ENCODE results near the gene HSBP1. TPM values are rescaled to one million over a fixed set of nuclear protein-coding genes. Genes with fewer than 3 reads are reported as not detected.

The HSBP1 gene
- total RNA-seq, 2 experiments from 2014 or later = 17.4 to 21.9 TPM

- Histone ChIP-seq H3K27me3 (ENCODE audit: control insufficient read depth in 1 of 2, insufficient read depth in 2 of 2, low read length in 2 of 2) (no peaks in the 10 kb centered on the region), H3K9me3 (ENCODE audit: control insufficient read depth in 1 of 2, insufficient read depth in 1 of 2, low read length in 2 of 2) (peaks cover 0 to 4% of the 10 kb centered on the region in 2 experiments), H3K4me1 (ENCODE audit: insufficient read depth, low read length) (peaks cover 23% of the 10 kb centered on the region), H3K36me3 (ENCODE audit: insufficient read depth, low read length) (no peaks in the 10 kb centered on the region), H3K27ac (ENCODE audit: low read depth in 1 of 2, low read length in 2 of 2) (no peak overlapping the region), H3K4me3 (ENCODE audit: low read length) (no peak overlapping the region)
- no peak overlapping the region for H3K27ac Mint-ChIP-seq
- ChIA-PET POLR2A (no interaction called here), CTCF (no interaction called here)
- DNase-seq (no peak), ATAC-seq (ENCODE audit: poor library complexity) (no peak)
- peaks cover 18% of the 10 kb centered on the region for H3K36me3 Mint-ChIP-seq (ENCODE audit: low read depth)
- H3K27me3 Mint-ChIP-seq = peaks cover 8% of the 10 kb centered on the region
- no peaks in the 10 kb centered on the region for H3K9me3 Mint-ChIP-seq
- H3K4me3 Mint-ChIP-seq = no peak overlapping the region
- H3K4me1 Mint-ChIP-seq (ENCODE audit: low read depth) = peaks cover 23% of the 10 kb centered on the region
- TF ChIP-seq, protein P1, sequence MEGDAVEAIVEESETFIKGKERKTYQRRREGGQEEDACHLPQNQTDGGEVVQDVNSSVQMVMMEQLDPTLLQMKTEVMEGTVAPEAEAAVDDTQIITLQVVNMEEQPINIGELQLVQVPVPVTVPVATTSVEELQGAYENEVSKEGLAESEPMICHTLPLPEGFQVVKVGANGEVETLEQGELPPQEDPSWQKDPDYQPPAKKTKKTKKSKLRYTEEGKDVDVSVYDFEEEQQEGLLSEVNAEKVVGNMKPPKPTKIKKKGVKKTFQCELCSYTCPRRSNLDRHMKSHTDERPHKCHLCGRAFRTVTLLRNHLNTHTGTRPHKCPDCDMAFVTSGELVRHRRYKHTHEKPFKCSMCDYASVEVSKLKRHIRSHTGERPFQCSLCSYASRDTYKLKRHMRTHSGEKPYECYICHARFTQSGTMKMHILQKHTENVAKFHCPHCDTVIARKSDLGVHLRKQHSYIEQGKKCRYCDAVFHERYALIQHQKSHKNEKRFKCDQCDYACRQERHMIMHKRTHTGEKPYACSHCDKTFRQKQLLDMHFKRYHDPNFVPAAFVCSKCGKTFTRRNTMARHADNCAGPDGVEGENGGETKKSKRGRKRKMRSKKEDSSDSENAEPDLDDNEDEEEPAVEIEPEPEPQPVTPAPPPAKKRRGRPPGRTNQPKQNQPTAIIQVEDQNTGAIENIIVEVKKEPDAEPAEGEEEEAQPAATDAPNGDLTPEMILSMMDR (IDR thresholded peaks at IDR 0.05) = no peak
- intact Hi-C loops (cut with DNase I, micrococcal nuclease) = loop anchor here in 1 of 2 experiments (10.0 kb wide), 1 partner anchor 1640 kb away; no protein-coding TSS in a partner anchor
Measured at GRCh38 chr16:83804366-83804765, 3.4 kb upstream of the HSBP1 start.

DNA sequence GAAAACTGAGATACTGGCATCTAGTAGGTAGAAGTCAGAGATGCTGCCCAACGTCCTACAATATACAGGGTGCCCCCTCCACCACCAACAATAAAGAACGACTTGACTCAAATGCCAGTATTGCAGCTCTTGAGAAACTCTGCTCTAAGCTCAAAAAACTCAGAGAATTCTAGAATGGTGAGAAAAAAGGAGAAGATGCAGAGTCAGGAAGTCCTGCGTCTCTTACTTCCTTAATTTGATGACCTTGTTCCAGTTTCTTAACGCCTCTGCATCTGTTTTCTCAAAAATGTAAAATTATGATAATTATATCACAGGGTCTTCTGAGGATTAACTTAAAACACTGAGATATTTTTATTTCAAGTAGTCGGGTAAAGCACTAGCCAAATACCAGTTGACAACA is 1.7 kb upstream of the HSBP1 start:
- Histone ChIP-seq H3K36me3 (ENCODE audit: insufficient read depth, low read length) (peaks cover 11% of the 10 kb centered on the region), H3K4me3 (ENCODE audit: low read length) (no peak overlapping the region), H3K4me1 (ENCODE audit: insufficient read depth, low read length) (peaks cover 32% of the 10 kb centered on the region), H3K27ac (ENCODE audit: low read depth in 1 of 2, low read length in 2 of 2) (no peak overlapping the region), H3K27me3 (ENCODE audit: control insufficient read depth in 1 of 2, insufficient read depth in 2 of 2, low read length in 2 of 2) (no peaks in the 10 kb centered on the region), H3K9me3 (ENCODE audit: control insufficient read depth in 1 of 2, insufficient read depth in 1 of 2, low read length in 2 of 2) (peaks cover 0 to 4% of the 10 kb centered on the region in 2 experiments)
- DNase-seq (peak in 3 of 14 experiments; percentile 8 to 27 (median 25)), ATAC-seq (ENCODE audit: poor library complexity) (no peak)
- Mint-ChIP-seq H3K27me3 (no peaks in the 10 kb centered on the region), H3K36me3 (ENCODE audit: low read depth) (peaks cover 30% of the 10 kb centered on the region), H3K4me3 (peak overlapping the region; percentile 31), H3K27ac (no peak overlapping the region), H3K4me1 (ENCODE audit: low read depth) (peaks cover 37% of the 10 kb centered on the region), H3K9me3 (no peaks in the 10 kb centered on the region)
- TF ChIP-seq, protein P1 (IDR thresholded peaks at IDR 0.05) = no peak
- ChIA-PET CTCF (no interaction called here), POLR2A (no interaction called here)
- intact Hi-C loops (cut with DNase I, micrococcal nuclease) = loop anchor here (2.0 to 10.0 kb wide), 5 partner anchors 91 to 1641 kb away; partner anchors contain the start of genes MLYCD (in 2 of the 2) and TAF1C (in 1 of the 2)

GRCh38 chr16:83806731-83807130 is 1.0 kb upstream of the HSBP1 start:
- peak overlapping the region; percentile 93 for H3K27ac Mint-ChIP-seq
- no peak for ATAC-seq (ENCODE audit: poor library complexity)

More at GRCh38 chr16:83806731-83807130, 1.0 kb upstream of the HSBP1 start:
- no peaks in the 10 kb centered on the region for H3K27me3 ChIP-seq (ENCODE audit: control insufficient read depth in 1 of 2, insufficient read depth in 2 of 2, low read length in 2 of 2)
- CTCF ChIA-PET = no interaction called here
- peaks cover 32% of the 10 kb centered on the region for H3K4me1 ChIP-seq (ENCODE audit: insufficient read depth, low read length)
- TF ChIP-seq, protein P1 (IDR thresholded peaks at IDR 0.05) = no peak
- POLR2A ChIA-PET = interaction anchor here (2.4 kb wide), 1 partner anchor 380 kb away, joined by 6 read pairs; the partner anchor contains the start of gene TAF1C
- peaks cover 43% of the 10 kb centered on the region for H3K4me1 Mint-ChIP-seq (ENCODE audit: low read depth)
- intact Hi-C loops (cut with DNase I, micrococcal nuclease) = loop anchor here (2.0 to 10.0 kb wide), 5 partner anchors 91 to 1642 kb away; partner anchors contain the start of genes MLYCD (in 2 of the 2) and TAF1C (in 1 of the 2)
- H3K36me3 ChIP-seq (ENCODE audit: insufficient read depth, low read length) = peaks cover 17% of the 10 kb centered on the region
- no peaks in the 10 kb centered on the region for H3K9me3 Mint-ChIP-seq
- no peaks in the 10 kb centered on the region for H3K27me3 Mint-ChIP-seq
- H3K9me3 ChIP-seq (ENCODE audit: control insufficient read depth in 1 of 2, insufficient read depth in 1 of 2, low read length in 2 of 2) = peaks cover 0 to 4% of the 10 kb centered on the region in 2 experiments
- peak in 1 of 14 experiments; percentile 25 for DNase-seq
- H3K27ac ChIP-seq (ENCODE audit: low read depth in 1 of 2, low read length in 2 of 2) = no peak overlapping the region
- H3K4me3 Mint-ChIP-seq = peak overlapping the region; percentile 100
- H3K36me3 Mint-ChIP-seq (ENCODE audit: low read depth) = peaks cover 37% of the 10 kb centered on the region
- H3K4me3 ChIP-seq (ENCODE audit: low read length) = no peak overlapping the region

Measured in CD4-positive, alpha-beta T cell (primary cell).